Activated CD8-positive, alpha-beta T cell treated with anti-CD3 and anti-CD28 coated beads for 36 hours (primary cell): ENCODE measurements around the gene PAK5. TPM values are rescaled to one million over a fixed set of nuclear protein-coding genes. Genes with fewer than 3 reads are reported as not detected.

ENCODE experiments used
- ATAC-seq: fragments of 200-7000 bp; cut with Tn5 transposase; one replicate; pipeline ENCODE4 v1.10.0; 2021; ENCODE audit warnings: mild to moderate bottlenecking, moderate library complexity
- CTCF ChIA-PET: fragments of 350-600 bp; sonication (Branson Sonifier 250); formaldehyde crosslinking; loops from one replicate; lab custom pipeline; 2021; ENCODE audit warnings: antibody characterized with exemption; lab: Charles Lee
- POLR2A ChIA-PET: fragments of 350-600 bp; sonication (Branson Sonifier 250); formaldehyde crosslinking; loops from one replicate; lab custom pipeline; 2021; ENCODE audit warnings: antibody characterized with exemption; lab: Charles Lee
- DNase-seq: peaks from one replicate; pipeline ENCODE4 v3.0.0-alpha.2; 2020
- H3K27ac Mint-ChIP-seq: one replicate; pipeline ENCODE4 v1.8.0; 2021; ENCODE audit warnings: mild to moderate bottlenecking, mixed read lengths
- H3K27me3 Mint-ChIP-seq: one replicate; pipeline ENCODE4 v1.8.0; 2021; ENCODE audit warnings: mixed read lengths
- H3K36me3 Mint-ChIP-seq: one replicate; pipeline ENCODE4 v1.8.0; 2021; ENCODE audit warnings: low read depth, mixed read lengths
- H3K4me1 Mint-ChIP-seq: one replicate; pipeline ENCODE4 v1.8.0; 2021; ENCODE audit warnings: low read depth, mixed read lengths
- H3K4me3 Mint-ChIP-seq: one replicate; pipeline ENCODE4 v1.8.0; 2021; ENCODE audit warnings: mild to moderate bottlenecking, moderate library complexity, mixed read lengths
- H3K9me3 Mint-ChIP-seq: one replicate; pipeline ENCODE4 v1.8.0; 2021; ENCODE audit warnings: mixed read lengths
- CTCF ChIP-seq: fragments of 200-600 bp; IDR thresholded peaks from one replicate; pipeline ENCODE4 v1.8.0; 2022; ENCODE audit warnings: antibody characterized with exemption, mild to moderate bottlenecking
- intact Hi-C: fragments of 100-400 bp; cut with micrococcal nuclease; formaldehyde crosslinking; loops from one replicate; pipeline ENCODE4 v1.10.0; 2022
- total RNA-seq, 2 experiments: library from RNA; stranded (reverse); gene quantifications; one replicate each; pipeline ENCODE4 v1.2.3, GENCODE V29; 2021

PAK5 gene
- total RNA-seq, 2 experiments from 2014 or later = not detected

DNA sequence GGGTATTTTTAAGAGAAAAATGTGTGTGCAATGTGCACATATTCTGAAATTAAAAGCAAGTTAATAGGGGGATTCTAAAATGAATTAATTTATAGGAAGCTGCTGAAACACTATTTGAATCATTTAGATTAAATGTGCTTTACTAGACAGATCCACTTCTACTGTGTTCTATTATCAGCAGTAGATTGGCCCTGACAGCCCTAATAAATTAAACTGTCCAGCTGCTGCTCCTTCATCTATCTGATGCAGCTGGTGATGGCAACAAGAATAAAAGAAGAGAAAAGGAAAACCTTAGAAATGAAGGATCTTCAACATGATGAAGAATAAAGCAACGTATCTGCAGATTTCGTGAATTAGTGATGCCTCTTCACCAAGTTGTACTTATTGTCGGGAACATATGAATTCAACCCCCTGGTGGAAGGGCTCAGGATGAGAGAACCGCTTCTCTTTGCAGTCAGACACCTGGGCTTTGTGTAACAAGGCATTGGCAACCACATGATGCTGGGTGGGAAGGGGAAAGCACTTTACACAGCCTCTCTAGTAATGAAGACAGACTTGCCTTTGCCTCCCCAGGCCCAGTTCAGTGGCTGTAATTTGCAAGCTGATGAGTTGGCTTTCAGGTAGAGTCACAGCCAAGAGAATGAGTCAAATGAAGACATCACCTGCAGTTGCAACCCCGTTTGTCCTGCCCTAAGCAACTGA is 230.1 kb downstream of the PAK5 start:
- Mint-ChIP-seq H3K27me3 (no peaks in the 10 kb centered on the region), H3K36me3 (no peaks in the 10 kb centered on the region), H3K4me1 (no peaks in the 10 kb centered on the region), H3K27ac (no peak overlapping the region), H3K4me3 (no peak overlapping the region), H3K9me3 (no peaks in the 10 kb centered on the region)
- DNase-seq (no peak), ATAC-seq (no peak)
- ChIA-PET POLR2A (no interaction called here), CTCF (interaction anchor here (1.1 to 6.9 kb wide), 7 partner anchors 8 to 245 kb away, joined by 3 to 106 read pairs (median 4); no protein-coding TSS in a partner anchor)
- no peak for TF ChIP-seq CTCF
- intact Hi-C loops = no loop called here

DNA sequence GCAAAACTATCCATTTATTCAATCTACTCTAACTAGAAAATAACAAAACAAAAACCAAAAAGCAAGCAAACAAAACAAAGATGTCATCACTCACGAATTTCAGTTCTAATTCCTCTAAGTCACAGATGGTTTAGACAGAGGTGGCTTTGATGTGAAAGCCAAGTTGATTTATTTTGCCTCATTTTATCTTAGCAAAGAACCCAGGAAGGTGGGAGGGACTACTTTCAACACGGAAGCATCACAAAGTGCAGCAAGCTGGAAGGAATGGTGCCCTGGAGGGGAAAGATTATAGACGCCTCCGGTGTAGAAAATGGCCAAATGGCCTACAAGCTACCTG is 236.1 kb downstream of the PAK5 start:
- H3K9me3 Mint-ChIP-seq = no peaks in the 10 kb centered on the region
- no peaks in the 10 kb centered on the region for H3K36me3 Mint-ChIP-seq
- DNase-seq (no peak), ATAC-seq (no peak)
- H3K27me3 Mint-ChIP-seq = peaks cover 3% of the 10 kb centered on the region
- CTCF ChIA-PET = interaction anchor here (1.0 to 3.7 kb wide), 2 partner anchors 14 to 195 kb away, joined by 3 to 21 read pairs; no protein-coding TSS in a partner anchor
- no peak for TF ChIP-seq CTCF
- intact Hi-C loops = no loop called here
- no peak overlapping the region for H3K27ac Mint-ChIP-seq
- H3K4me3 Mint-ChIP-seq = no peak overlapping the region
- no peaks in the 10 kb centered on the region for H3K4me1 Mint-ChIP-seq
- POLR2A ChIA-PET = no interaction called here

GRCh38 chr20:9600562-9600961 is 238.3 kb downstream of the PAK5 start:
- H3K4me1 Mint-ChIP-seq = no peaks in the 10 kb centered on the region
- ATAC-seq = no peak
- peaks cover 3% of the 10 kb centered on the region for H3K27me3 Mint-ChIP-seq
- ChIA-PET CTCF (interaction anchor here (1.6 to 1.7 kb wide), 2 partner anchors 10 to 192 kb away, joined by 6 read pairs; no protein-coding TSS in a partner anchor), POLR2A (no interaction called here)
- TF ChIP-seq CTCF = no peak
- H3K9me3 Mint-ChIP-seq = no peaks in the 10 kb centered on the region
- no peak overlapping the region for H3K4me3 Mint-ChIP-seq
- no peak for DNase-seq
- intact Hi-C loops = no loop called here
- no peak overlapping the region for H3K27ac Mint-ChIP-seq
- H3K36me3 Mint-ChIP-seq = no peaks in the 10 kb centered on the region

GRCh38 chr20:9597547-9597946 is 241.3 kb downstream of the PAK5 start:
- Mint-ChIP-seq H3K27me3 (no peaks in the 10 kb centered on the region), H3K4me1 (no peaks in the 10 kb centered on the region), H3K4me3 (no peak overlapping the region), H3K9me3 (no peaks in the 10 kb centered on the region), H3K27ac (no peak overlapping the region), H3K36me3 (no peaks in the 10 kb centered on the region)
- POLR2A ChIA-PET = no interaction called here
- ATAC-seq = no peak
- DNase-seq = no peak
- intact Hi-C loops = no loop called here
- CTCF ChIA-PET = interaction anchor here (1.4 to 1.7 kb wide), 2 partner anchors 19 to 190 kb away, joined by 5 to 6 read pairs; no protein-coding TSS in a partner anchor
- no peak for TF ChIP-seq CTCF

DNA sequence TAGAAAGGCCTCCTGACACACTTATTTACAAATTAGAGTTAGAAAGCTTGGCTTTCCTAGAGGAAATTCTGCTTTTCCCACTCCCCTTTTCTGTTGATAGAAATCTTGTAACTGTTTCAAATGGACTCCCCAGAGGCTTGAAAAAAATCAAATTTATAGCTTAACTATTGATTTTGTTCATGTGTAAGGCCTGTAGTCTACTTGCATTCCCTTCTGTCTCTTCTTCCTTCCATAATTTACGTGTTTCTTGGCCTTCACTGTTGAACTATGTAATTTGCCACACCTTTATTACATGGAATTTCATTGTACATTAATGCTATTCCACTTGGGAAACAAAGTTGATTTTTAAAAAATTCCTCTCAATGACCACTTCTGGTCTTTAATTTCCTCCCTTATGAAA is 243.1 kb downstream of the PAK5 start:
- H3K4me1 Mint-ChIP-seq = no peaks in the 10 kb centered on the region
- H3K4me3 Mint-ChIP-seq = no peak overlapping the region
- no peak for DNase-seq
- POLR2A ChIA-PET = no interaction called here
- intact Hi-C loops = no loop called here
- no peak for ATAC-seq
- H3K27me3 Mint-ChIP-seq = no peaks in the 10 kb centered on the region
- no peaks in the 10 kb centered on the region for H3K9me3 Mint-ChIP-seq
- H3K27ac Mint-ChIP-seq = no peak overlapping the region
- CTCF ChIA-PET = no interaction called here
- H3K36me3 Mint-ChIP-seq = no peaks in the 10 kb centered on the region
- TF ChIP-seq CTCF = no peak
